HG03354 (cell line): Measurements from ENCODE around the gene MCM5.

Experiments used
- ATAC-seq: cut with Tn5 transposase; IDR thresholded peaks from one replicate; pipeline ENCODE4 v1.9.1; 2021; ENCODE audit warnings: mild to moderate bottlenecking; ENCODE audit not compliant: unreplicated experiment, poor library complexity, severe bottlenecking

Gene MCM5

GRCh38 chr22:35398591-35398973, 1.4 kb upstream of the MCM5 start:
- no peak for ATAC-seq

DNA sequence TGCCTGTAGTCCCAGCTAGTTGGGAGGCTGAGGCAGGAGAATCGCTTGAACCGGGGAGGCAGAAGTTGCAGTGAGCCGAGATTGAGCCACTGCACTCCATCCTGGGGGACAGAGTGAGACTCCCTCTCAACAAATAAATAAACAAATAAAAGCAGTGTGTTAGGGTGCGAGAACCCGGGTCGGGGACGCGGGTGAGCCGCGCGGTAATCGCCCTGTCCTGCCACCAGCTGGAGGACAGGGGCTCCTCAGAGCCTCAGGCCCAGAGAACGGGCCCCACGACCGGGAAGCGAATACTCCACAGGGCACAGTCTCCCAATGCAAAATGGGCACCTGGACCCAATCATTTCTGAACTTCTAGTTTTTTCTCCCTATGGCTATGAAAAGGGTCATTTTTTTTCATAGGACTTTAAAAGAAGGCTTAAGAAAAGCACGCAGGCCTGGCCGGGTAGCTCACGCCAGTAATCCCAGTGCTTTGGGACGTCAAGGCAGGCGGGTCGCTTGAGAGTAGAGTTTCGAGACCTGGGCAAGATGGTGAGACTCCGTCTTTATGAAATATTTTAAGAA, 744 bp upstream of the MCM5 start:
- no peak for ATAC-seq

GRCh38 chr22:35400501-35400790, 506 bp downstream of the MCM5 start:
- ATAC-seq = peak; percentile 26

DNA sequence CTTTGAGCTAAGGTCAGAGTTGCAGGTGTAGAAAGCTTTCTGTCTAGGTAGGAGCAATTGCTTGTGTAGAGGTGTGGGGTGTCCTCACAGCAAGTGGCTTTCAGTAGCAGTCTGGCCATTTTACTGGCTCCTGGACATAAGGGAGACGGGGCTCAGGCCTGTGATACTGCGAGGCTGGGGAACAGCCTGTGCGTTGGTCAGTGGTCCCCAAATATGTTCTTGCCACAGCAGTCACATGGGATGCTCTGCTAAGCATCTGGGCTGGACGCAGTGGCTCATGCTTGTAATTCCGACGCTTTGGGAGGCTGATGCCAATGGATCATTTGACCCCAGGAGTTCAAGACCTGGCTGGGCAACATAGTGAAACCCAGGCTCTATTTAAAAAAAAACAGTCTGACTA, 1.9 kb downstream of the MCM5 start:
- no peak for ATAC-seq

DNA sequence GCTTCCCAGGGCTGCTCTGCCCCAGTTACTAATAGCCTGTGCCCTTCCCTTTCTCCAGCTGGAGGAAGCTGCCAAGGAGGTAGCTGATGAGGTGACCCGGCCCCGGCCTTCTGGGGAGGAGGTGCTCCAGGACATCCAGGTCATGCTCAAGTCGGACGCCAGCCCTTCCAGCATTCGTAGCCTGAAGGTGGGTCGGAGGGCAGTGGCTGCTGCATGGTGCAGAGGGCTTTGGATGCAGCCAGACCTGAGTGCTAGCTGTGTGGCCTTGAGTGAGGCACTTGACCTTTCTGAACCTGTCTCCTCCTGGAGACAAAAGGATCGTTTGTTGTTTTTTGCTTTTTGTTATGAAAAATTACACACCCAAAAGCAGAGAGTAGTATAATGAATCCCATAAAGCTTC, 3.4 kb downstream of the MCM5 start:
- no peak for ATAC-seq

GRCh38 chr22:35404176-35404575, 4.2 kb downstream of the MCM5 start:
- no peak for ATAC-seq

DNA sequence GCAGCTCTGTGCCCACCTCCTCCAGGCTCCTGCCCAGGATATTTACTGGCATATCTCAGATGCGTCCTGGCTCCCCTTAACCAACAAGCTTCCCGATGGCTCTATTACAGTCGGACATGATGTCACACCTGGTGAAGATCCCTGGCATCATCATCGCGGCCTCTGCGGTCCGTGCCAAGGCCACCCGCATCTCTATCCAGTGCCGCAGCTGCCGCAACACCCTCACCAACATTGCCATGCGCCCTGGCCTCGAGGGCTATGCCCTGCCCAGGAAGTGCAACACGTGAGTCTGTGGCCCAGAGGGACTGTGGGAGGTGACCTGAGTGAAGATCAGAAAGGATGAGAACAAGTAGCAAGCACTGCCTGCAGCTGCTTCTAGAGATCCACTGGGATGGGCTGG, 6.5 kb downstream of the MCM5 start:
- ATAC-seq = no peak

DNA sequence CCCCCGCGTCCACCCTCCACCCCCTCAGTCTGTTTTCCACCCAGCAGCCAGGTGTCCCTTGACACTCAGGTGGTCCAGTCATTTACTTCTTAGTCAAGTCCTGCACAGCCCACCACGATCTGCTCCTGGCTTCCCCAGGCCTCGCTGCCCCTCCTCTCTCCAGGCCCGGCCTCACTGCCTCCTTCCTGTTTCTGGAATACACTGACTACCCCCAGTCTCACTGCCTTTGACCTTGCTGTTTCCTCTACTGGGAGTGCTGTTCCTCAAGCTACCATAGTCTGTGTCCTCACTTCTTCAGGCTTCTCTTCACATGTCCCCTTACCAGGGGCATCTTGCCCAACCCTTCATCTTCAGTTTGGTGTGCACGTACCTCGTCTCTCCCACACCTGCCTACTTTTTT, 7.4 kb downstream of the MCM5 start:
- no peak for ATAC-seq

- ATAC-seq = peak; percentile 78
Measured at GRCh38 chr22:35409783-35410662, 10.1 kb downstream of the MCM5 start.

GRCh38 chr22:35410663-35411034, 10.7 kb downstream of the MCM5 start:
- no peak for ATAC-seq

DNA sequence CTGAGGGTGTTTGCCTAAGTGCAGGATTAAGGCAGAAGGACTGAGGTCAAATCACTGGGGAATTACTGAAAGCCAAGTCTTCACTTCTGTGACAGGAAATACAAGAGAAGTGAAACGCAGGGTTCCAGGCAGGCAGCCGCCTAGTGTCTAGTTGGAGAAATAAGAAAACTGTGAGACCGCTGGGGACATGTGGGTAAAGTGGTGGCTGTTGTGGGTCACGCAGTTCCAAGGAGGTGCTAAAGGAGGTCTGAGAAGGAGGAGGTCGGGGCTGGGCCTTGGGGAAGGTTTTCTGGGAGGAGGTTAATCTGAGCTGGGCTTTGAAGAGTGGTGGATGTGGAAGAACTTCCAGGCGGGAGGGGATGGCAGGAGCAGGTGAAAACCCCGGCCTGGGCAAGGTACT, 11.2 kb downstream of the MCM5 start:
- ATAC-seq = peak; percentile 41

GRCh38 chr22:35413624-35414023, 13.7 kb downstream of the MCM5 start:
- ATAC-seq = no peak

DNA sequence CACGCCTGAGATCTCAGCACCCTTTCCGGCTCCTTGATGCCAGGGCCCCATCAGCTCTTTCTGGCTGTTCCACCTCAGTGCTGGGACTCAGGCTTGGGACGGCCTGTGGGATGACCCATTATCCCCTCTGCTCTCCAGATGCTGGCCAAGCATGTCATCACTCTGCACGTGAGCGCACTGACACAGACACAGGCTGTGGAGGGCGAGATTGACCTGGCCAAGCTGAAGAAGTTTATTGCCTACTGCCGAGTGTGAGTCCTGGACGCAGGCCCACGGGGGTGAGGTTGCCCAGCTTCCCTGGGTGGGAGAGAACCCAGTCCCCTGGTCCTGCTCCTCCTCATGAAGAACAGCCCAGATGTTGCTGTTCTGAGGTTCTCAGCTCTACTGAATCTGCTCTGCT, 17.7 kb downstream of the MCM5 start:
- no peak for ATAC-seq

DNA sequence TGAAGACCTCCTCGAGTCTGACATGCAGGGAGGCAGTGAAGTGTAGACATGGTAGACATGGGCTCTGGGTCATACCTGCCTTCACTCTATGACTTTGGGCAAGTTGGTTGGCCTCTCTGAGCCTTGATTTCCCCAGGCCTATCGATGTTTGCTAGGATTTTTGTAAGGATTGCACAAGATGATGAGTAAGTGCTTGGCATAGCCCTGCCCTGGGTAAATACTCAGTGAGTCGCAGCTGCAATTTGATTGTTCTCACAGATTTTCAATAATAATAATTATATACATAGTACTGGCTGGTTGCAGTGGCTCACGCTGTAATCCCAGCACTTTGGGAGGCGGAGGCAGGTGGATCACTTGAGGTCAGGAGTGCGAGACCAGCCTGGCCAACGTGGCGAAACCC, 18.1 kb downstream of the MCM5 start:
- no peak for ATAC-seq

DNA sequence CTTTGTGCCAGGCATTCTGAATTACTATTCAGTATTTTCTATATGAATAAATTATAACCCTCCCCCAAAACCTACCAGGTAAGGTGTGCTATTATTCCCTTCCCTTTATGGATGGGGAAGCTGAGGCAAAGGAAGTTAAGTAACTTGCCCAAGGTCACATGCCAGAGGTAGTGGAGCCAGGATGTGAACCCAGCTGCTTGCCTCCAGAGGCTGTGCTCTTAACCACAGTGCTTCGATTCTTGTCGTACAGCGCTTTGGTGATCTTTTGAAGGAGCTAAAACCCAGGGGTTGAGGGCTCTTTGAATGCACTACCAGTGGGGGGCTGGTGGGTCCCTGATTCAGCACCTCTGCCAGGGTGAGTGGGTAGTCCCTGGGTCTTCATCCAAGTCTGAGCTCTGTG, 18.8 kb downstream of the MCM5 start:
- no peak for ATAC-seq

DNA sequence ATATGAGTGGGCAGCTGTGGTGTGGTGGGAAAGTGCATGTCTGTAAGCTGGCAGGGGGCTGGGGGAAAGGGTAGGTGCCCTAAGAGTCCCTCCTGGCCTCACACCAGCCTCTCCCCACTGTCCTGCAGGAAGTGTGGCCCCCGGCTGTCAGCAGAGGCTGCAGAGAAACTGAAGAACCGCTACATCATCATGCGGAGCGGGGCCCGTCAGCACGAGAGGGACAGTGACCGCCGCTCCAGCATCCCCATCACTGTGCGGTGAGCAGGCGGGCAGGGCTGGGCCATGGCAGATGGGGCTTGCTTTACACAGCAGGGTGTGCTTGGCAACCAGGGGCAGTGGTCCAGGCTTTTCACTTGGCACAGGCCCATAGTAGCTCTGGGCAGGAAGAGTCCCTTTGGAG, 19.8 kb downstream of the MCM5 start:
- ATAC-seq = no peak

GRCh38 chr22:35421121-35421520, 21.2 kb downstream of the MCM5 start:
- no peak for ATAC-seq

DNA sequence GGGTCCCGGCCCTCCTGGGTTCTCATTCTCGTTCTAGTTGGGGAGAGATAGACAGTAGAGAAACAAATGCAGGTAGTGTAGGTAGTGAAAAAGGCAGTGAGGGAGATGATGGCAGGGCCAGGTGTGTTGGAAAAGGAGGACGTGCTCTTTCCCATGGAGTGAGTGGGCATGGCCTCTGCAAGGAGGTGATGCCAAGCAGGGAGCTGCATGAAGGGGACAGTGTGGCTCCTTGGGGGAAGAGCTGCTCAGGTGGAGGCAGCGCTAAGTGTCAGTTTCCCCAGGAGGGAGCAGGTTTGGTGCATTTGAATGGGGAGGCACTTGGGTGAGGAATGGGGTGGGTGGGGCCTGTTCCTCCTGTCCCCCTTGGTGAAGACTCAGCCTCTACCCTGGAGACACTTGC, 22.2 kb downstream of the MCM5 start:
- ATAC-seq = no peak

GRCh38 chr22:35422936-35423335, 23.0 kb downstream of the MCM5 start:
- no peak for ATAC-seq

DNA sequence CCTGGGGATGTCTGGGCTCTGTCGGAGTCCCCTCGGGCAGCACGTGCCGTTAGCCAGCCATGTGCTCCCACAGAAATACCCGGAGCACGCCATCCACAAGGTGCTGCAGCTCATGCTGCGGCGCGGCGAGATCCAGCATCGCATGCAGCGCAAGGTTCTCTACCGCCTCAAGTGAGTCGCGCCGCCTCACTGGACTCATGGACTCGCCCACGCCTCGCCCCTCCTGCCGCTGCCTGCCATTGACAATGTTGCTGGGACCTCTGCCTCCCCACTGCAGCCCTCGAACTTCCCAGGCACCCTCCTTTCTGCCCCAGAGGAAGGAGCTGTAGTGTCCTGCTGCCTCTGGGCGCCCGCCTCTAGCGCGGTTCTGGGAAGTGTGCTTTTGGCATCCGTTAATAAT, 24.1 kb downstream of the MCM5 start:
- ATAC-seq = no peak

- ATAC-seq = no peak
Measured at GRCh38 chr22:35424761-35425160, 24.8 kb downstream of the MCM5 start.

- ATAC-seq = no peak
Measured at GRCh38 chr22:35425546-35425945, 25.6 kb downstream of the MCM5 start.
